Activated CD8-positive, alpha-beta T cell treated with anti-CD3 and anti-CD28 coated beads for 36 hours (primary cell): ENCODE measurements around the gene HTR1A. TPM values are rescaled to one million over a fixed set of nuclear protein-coding genes. Genes with fewer than 3 reads are reported as not detected.

Experiments
- ATAC-seq: fragments of 200-7000 bp; cut with Tn5 transposase; one replicate; pipeline ENCODE4 v1.10.0; 2021; ENCODE audit warnings: mild to moderate bottlenecking, moderate library complexity
- CTCF ChIA-PET: fragments of 350-600 bp; sonication (Branson Sonifier 250); formaldehyde crosslinking; loops from one replicate; lab custom pipeline; 2021; ENCODE audit warnings: antibody characterized with exemption; lab: Charles Lee
- POLR2A ChIA-PET: fragments of 350-600 bp; sonication (Branson Sonifier 250); formaldehyde crosslinking; loops from one replicate; lab custom pipeline; 2021; ENCODE audit warnings: antibody characterized with exemption; lab: Charles Lee
- DNase-seq: peaks from one replicate; pipeline ENCODE4 v3.0.0-alpha.2; 2020
- H3K27ac Mint-ChIP-seq: one replicate; pipeline ENCODE4 v1.8.0; 2021; ENCODE audit warnings: mild to moderate bottlenecking, mixed read lengths
- H3K27me3 Mint-ChIP-seq: one replicate; pipeline ENCODE4 v1.8.0; 2021; ENCODE audit warnings: mixed read lengths
- H3K36me3 Mint-ChIP-seq: one replicate; pipeline ENCODE4 v1.8.0; 2021; ENCODE audit warnings: low read depth, mixed read lengths
- H3K4me1 Mint-ChIP-seq: one replicate; pipeline ENCODE4 v1.8.0; 2021; ENCODE audit warnings: low read depth, mixed read lengths
- H3K4me3 Mint-ChIP-seq: one replicate; pipeline ENCODE4 v1.8.0; 2021; ENCODE audit warnings: mild to moderate bottlenecking, moderate library complexity, mixed read lengths
- H3K9me3 Mint-ChIP-seq: one replicate; pipeline ENCODE4 v1.8.0; 2021; ENCODE audit warnings: mixed read lengths
- intact Hi-C: fragments of 100-400 bp; cut with micrococcal nuclease; formaldehyde crosslinking; loops from one replicate; pipeline ENCODE4 v1.10.0; 2022
- total RNA-seq, 2 experiments: library from RNA; stranded (reverse); gene quantifications; one replicate each; pipeline ENCODE4 v1.2.3, GENCODE V29; 2021
- TF ChIP-seq, protein P1 (sequence below): fragments of 200-600 bp; IDR thresholded peaks from one replicate; pipeline ENCODE4 v1.8.0; 2022; ENCODE audit warnings: antibody characterized with exemption, mild to moderate bottlenecking

HTR1A gene
- total RNA-seq, 2 experiments from 2014 or later, result not detected

DNA sequence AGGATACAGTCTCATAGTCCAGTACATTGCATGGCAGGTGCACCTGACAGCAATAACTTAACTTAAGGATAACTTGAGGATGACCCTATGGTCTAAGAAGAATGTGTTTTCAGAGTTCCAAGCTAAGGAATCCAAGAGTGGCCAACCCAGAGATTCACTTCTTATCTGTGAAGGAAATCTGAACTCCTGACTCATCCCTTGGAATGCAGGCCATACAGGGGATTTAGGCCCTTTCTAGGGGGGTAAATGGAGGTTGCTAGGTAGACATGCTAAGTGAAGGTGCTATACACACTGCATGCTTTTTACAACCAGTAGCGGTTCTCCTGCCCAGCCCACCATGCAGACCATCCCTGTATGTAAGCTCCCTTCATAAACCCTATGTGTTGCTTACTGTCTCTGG lies 50.4 kb downstream of the HTR1A start:
- TF ChIP-seq, protein P1, sequence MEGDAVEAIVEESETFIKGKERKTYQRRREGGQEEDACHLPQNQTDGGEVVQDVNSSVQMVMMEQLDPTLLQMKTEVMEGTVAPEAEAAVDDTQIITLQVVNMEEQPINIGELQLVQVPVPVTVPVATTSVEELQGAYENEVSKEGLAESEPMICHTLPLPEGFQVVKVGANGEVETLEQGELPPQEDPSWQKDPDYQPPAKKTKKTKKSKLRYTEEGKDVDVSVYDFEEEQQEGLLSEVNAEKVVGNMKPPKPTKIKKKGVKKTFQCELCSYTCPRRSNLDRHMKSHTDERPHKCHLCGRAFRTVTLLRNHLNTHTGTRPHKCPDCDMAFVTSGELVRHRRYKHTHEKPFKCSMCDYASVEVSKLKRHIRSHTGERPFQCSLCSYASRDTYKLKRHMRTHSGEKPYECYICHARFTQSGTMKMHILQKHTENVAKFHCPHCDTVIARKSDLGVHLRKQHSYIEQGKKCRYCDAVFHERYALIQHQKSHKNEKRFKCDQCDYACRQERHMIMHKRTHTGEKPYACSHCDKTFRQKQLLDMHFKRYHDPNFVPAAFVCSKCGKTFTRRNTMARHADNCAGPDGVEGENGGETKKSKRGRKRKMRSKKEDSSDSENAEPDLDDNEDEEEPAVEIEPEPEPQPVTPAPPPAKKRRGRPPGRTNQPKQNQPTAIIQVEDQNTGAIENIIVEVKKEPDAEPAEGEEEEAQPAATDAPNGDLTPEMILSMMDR, result no peak
- Mint-ChIP-seq H3K9me3 (peaks cover 1% of the 10 kb centered on the region), H3K4me3 (no peak overlapping the region), H3K27me3 (no peaks in the 10 kb centered on the region), H3K4me1 (no peaks in the 10 kb centered on the region), H3K36me3 (no peaks in the 10 kb centered on the region), H3K27ac (no peak overlapping the region)
- ChIA-PET POLR2A (no interaction called here), CTCF (no interaction called here)
- DNase-seq, result no peak
- no peak for ATAC-seq
- intact Hi-C loops, result no loop called here

Other genes with a start within 250 kb of the HTR1A start
- not detected for gene RNF180, start 203.4 kb upstream of the HTR1A start, total RNA-seq